Mucosa of descending colon (tissue), 3 donors: ENCODE data around the gene C10orf90. TPM values are rescaled to one million over a fixed set of nuclear protein-coding genes. Genes with fewer than 3 reads are reported as not detected.

Experiments used
- ATAC-seq: fragments of 200-7000 bp; cut with Tn5 transposase; one replicate; pipeline ENCODE4 v1.9.1; 2020; ENCODE audit warnings: mild to moderate bottlenecking, moderate library complexity
- DNase-seq, 3 donors: peaks; one replicate each; pipeline ENCODE4 v3.0.0-alpha.2; 2020
- H3K36me3 ChIP-seq: fragments of 200-600 bp; one replicate; pipeline ENCODE4 v1.8.0; 2021; ENCODE audit warnings: low read depth, mild to moderate bottlenecking
- H3K4me1 ChIP-seq: fragments of 200-600 bp; one replicate; pipeline ENCODE4 v1.8.0; 2021; ENCODE audit warnings: low read depth, mild to moderate bottlenecking
- H3K4me3 ChIP-seq: fragments of 200-600 bp; one replicate; pipeline ENCODE4 v1.8.0; 2021; ENCODE audit warnings: mild to moderate bottlenecking
- H3K9me3 ChIP-seq: fragments of 200-600 bp; one replicate; pipeline ENCODE4 v1.8.0; 2021; ENCODE audit warnings: mild to moderate bottlenecking
- intact Hi-C, 2 donors: fragments of 100-400 bp; cut with DNase I in 1 of 2; cut with micrococcal nuclease in 1 of 2; formaldehyde crosslinking; loops; one replicate each; pipeline versions ENCODE4 v1.11.0 to v1.11.1; 2022; cut with DNase I, micrococcal nuclease
- total RNA-seq, 3 donors: library from RNA; stranded (reverse); fragmentation: NEBNext Ultra II Directional in 2 of 3; extraction: Animal tissue kit (Norgen Biotek cat#: 25700) in 2 of 3; gene quantifications; one replicate each; pipeline versions ENCODE4 v1.2.1 to v1.2.4, GENCODE V29; 2021 to 2023
- TF ChIP-seq, protein P1 (sequence below): fragments of 200-600 bp; IDR thresholded peaks from one replicate; pipeline ENCODE4 v1.8.0; 2022; ENCODE audit warnings: antibody characterized with exemption, mild to moderate bottlenecking
- donor health status: DM: no; HTN: no; CAD: no; lungs with moderate emphysema.
- donor health status: DM: no; HTN: no; CAD: no.
- donor health status: DM: no; HTN: yes; CAD: no.

Gene C10orf90
- total RNA-seq, 3 donors from 2014 or later, result 1.1 TPM; not detected in 2

DNA sequence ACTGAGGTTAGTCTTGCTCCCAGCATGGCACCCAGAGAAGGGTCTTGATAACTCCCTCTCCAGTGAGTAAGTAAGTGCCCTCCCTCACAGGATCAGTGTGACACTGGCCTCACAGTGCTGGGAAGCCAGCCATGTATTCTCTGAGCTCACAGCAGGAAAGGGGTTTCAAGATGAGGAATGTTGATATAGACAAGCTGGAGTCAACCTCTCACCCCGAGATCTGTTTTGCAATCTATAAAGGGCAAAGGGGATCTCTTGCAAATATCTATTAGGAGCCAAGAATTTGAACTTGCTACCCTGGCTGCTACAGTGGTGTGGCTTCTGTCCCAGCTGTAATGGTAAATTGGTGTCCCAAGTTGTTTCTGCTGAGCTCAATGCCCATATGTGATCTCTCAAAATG lies 212.0 kb downstream of the C10orf90 start:
- no peak for ATAC-seq

DNA sequence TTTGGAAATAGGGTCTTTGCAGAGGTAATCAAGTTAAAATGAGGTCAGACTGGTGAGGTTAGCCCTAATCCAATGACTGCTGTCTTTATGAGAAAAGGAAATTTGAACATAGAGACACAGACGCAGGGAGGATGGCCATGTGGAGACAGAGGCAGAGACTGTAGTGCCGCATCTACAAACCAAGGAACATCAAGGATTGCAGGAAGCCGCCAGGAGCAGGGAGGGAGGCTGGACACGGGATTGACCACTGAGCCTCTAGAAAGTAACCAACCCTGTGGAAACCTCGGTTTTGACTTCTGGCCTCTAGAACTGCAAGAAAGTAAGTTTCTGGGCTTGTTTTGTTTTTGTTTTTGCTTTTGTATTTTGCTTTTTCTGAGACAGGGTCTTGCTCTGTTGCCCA lies 213.9 kb downstream of the C10orf90 start:
- ATAC-seq, result no peak
- H3K36me3 ChIP-seq, result no peaks in the 10 kb centered on the region
- TF ChIP-seq, protein P1, sequence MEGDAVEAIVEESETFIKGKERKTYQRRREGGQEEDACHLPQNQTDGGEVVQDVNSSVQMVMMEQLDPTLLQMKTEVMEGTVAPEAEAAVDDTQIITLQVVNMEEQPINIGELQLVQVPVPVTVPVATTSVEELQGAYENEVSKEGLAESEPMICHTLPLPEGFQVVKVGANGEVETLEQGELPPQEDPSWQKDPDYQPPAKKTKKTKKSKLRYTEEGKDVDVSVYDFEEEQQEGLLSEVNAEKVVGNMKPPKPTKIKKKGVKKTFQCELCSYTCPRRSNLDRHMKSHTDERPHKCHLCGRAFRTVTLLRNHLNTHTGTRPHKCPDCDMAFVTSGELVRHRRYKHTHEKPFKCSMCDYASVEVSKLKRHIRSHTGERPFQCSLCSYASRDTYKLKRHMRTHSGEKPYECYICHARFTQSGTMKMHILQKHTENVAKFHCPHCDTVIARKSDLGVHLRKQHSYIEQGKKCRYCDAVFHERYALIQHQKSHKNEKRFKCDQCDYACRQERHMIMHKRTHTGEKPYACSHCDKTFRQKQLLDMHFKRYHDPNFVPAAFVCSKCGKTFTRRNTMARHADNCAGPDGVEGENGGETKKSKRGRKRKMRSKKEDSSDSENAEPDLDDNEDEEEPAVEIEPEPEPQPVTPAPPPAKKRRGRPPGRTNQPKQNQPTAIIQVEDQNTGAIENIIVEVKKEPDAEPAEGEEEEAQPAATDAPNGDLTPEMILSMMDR, result no peak
- no peak for DNase-seq
- no peaks in the 10 kb centered on the region for H3K9me3 ChIP-seq
- no peaks in the 10 kb centered on the region for H3K4me1 ChIP-seq
- intact Hi-C loops, result no loop called here
- no peak overlapping the region for H3K4me3 ChIP-seq

More for the DNA sequence above, 212.0 kb downstream of the C10orf90 start:
- no peaks in the 10 kb centered on the region for H3K36me3 ChIP-seq
- no peak overlapping the region for H3K4me3 ChIP-seq
- intact Hi-C loops, result no loop called here
- DNase-seq, result no peak
- no peaks in the 10 kb centered on the region for H3K4me1 ChIP-seq
- H3K9me3 ChIP-seq, result no peaks in the 10 kb centered on the region
- TF ChIP-seq, protein P1, result no peak

DNA sequence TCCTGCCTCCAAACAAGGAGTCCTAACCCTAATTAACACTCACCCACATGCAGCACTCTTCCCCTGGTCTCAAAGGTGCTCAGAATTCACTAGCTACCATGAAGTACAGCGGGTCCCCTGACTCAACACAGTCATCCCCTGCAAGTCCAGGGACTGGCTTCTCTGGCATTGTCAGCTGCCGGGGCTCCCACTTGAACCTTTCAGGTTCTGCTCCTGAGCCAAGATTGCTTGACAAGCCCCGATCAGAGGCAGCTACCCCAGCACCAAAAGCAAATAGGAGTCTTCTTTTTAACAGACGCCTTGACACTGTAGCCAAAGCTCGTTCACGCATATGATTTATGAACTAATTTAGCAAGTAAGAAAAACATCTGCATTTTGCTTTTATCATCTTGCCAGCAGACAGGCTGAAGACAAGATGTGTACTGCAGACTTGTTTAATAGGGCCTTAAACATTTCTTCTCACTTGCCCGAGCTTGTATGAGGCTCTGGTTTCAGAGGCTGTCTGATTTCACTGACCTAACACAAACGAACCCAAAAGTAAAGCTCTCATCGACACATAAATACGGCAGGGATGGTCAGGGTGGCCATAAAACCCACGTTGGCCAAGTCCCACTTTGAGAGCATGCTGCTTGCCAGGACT lies 214.6 kb downstream of the C10orf90 start:
- H3K9me3 ChIP-seq, result no peaks in the 10 kb centered on the region

DNA sequence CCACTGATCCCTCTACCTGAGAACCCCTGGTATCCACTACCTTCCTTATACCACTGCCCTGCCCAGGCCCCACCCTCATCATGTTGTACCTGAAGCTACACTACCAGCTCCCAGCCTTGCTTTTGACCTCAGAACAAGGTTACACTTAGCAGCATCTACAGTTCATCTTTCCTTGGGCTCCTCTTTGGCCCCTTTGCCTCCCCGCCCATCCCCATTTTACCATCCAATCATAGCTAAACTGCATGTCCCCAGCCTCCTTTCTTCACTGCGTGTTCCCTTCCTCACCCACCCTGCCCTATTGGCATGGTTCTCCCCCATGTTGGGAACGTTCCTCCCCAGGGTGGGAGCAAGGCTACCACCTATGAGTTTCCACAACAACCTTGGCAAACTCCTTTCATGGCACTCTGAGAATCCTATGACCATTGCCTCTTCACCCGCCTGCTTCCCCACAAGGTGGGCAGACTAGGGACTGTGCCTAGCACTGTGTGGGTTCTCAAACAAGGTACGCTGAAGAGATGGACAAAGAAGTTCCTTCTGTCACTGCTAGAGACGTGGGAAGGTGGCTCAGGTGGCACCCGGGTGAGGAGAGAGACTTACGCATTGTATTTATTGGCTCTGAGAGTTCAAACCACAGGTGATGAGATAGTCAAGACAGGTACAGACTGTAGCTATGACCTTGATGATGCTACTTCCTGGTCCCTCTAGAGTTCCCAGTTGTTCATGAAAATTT lies 215.3 kb downstream of the C10orf90 start:
- no peak for ATAC-seq
- Histone ChIP-seq H3K36me3 (no peaks in the 10 kb centered on the region), H3K9me3 (no peaks in the 10 kb centered on the region), H3K4me1 (no peaks in the 10 kb centered on the region), H3K4me3 (no peak overlapping the region)
- intact Hi-C loops, result no loop called here
- no peak for DNase-seq
- TF ChIP-seq, protein P1, result no peak

More for the DNA sequence above, 214.6 kb downstream of the C10orf90 start:
- ATAC-seq (no peak), DNase-seq (no peak)
- no peaks in the 10 kb centered on the region for H3K36me3 ChIP-seq
- H3K4me3 ChIP-seq, result no peak overlapping the region
- intact Hi-C loops, result no loop called here
- H3K4me1 ChIP-seq, result no peaks in the 10 kb centered on the region
- TF ChIP-seq, protein P1, result no peak

DNA sequence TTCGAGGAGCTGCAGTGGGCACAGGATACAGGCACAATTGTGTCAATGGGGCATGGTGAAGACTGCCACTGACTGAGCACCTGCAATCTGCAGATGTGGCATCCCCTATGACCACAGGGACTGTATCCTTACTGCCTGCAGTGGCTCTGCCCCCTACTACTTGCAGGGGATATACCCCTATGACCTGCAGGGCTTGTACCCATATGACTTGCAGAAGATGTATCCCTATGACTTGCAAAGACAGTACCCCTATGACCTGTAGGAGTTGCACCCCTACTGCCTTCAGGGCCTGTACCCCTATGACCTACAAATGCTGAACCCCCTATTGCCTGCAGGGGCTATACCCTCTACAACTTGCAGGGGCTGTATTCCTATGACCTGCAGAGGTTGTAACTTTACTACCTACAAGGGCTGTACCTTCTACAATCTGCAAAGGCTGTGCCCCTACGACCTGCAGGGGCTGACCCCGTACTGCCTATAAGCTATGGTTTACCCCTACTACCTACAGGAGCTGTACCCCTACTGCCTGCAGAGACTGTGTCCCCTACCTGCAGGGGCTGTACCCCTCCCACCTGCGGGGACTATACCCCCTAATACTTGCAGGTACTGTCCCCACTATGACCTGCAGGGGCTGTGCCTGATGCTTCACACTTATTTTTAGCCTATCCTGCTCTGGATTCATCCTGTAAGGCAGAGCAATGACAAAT lies 216.3 kb downstream of the C10orf90 start:
- TF ChIP-seq, protein P1, result no peak
- no peaks in the 10 kb centered on the region for H3K36me3 ChIP-seq
- ATAC-seq (no peak), DNase-seq (no peak)
- no peaks in the 10 kb centered on the region for H3K9me3 ChIP-seq
- H3K4me1 ChIP-seq, result no peaks in the 10 kb centered on the region
- no peak overlapping the region for H3K4me3 ChIP-seq
- intact Hi-C loops, result no loop called here
